Natural killer cell (primary cell): ENCODE data around the gene CRADD. TPM values are rescaled to one million over a fixed set of nuclear protein-coding genes. Genes with fewer than 3 reads are reported as not detected.

ENCODE experiments used
- ATAC-seq, 3 donors: fragments of 150-1000 bp in 2 of 3; fragments of 200-7000 bp in 1 of 3; cut with Tn5 transposase; 1 replicate in 1 of 3; 2 replicates in 2 of 3; pipeline ENCODE4 v1.10.0; 2021; ENCODE audit warnings: mild to moderate bottlenecking in 2 of 3, moderate library complexity in 2 of 3
- DNase-seq, 2 donors: peaks; one replicate each; pipeline versions ENCODE4 v3.0.0 to v3.0.0-alpha.2; 2013 to 2021; ENCODE audit warnings: mixed read lengths in 1 of 2
- H3K27ac ChIP-seq: one replicate; pipeline ENCODE4 v1.5.1; 2013; ENCODE audit warnings: mild to moderate bottlenecking, low read length
- H3K27me3 ChIP-seq: one replicate; pipeline ENCODE4 v1.6.1; 2013; ENCODE audit warnings: low read length; ENCODE audit not compliant: control insufficient read depth, insufficient read depth
- H3K36me3 ChIP-seq: one replicate; pipeline ENCODE4 v1.6.1; 2013; ENCODE audit warnings: low read length; ENCODE audit not compliant: control insufficient read depth, insufficient read depth
- H3K4me1 ChIP-seq: one replicate; pipeline ENCODE4 v1.6.1; 2013; ENCODE audit warnings: low read length; ENCODE audit not compliant: control insufficient read depth, insufficient read depth
- H3K4me3 ChIP-seq: one replicate; pipeline ENCODE4 v1.5.1; 2013; ENCODE audit warnings: low read length
- H3K9me3 ChIP-seq: one replicate; pipeline ENCODE4 v1.6.1; 2013; ENCODE audit warnings: low read length; ENCODE audit not compliant: control insufficient read depth, insufficient read depth
- H3K27ac Mint-ChIP-seq, 2 donors: one replicate each; pipeline ENCODE4 v1.8.0; 2022; ENCODE audit warnings: mild to moderate bottlenecking in 2 of 2, mixed read lengths in 2 of 2, moderate library complexity in 1 of 2
- H3K27me3 Mint-ChIP-seq, 2 donors: one replicate each; pipeline ENCODE4 v1.8.0; 2022; ENCODE audit warnings: low read depth in 2 of 2, mixed read lengths in 2 of 2
- H3K36me3 Mint-ChIP-seq: one replicate; pipeline ENCODE4 v1.8.0; 2022; ENCODE audit warnings: mixed read lengths
- H3K4me1 Mint-ChIP-seq, 2 donors: one replicate each; pipeline ENCODE4 v1.8.0; 2022; ENCODE audit warnings: mixed read lengths in 2 of 2
- H3K4me3 Mint-ChIP-seq: one replicate; pipeline ENCODE4 v1.8.0; 2022; ENCODE audit warnings: mild to moderate bottlenecking, moderate library complexity, mixed read lengths
- H3K9me3 Mint-ChIP-seq, 2 donors: one replicate each; pipeline ENCODE4 v1.8.0; 2022; ENCODE audit warnings: mixed read lengths in 2 of 2
- CTCF ChIP-seq: fragments of 200-600 bp; IDR thresholded peaks from one replicate; pipeline ENCODE4 v1.8.0; 2022; ENCODE audit warnings: antibody characterized with exemption
- WGBS: methylation state at CpG from one replicate; pipeline ENCODE4 v1.1.7; 2013; ENCODE audit warnings: missing lambda C conversion rate; ENCODE audit not compliant: insufficient coverage; 5-methylcytosine and 5-hydroxymethylcytosine counted together
- intact Hi-C: fragments of 100-400 bp; cut with micrococcal nuclease; formaldehyde crosslinking; loops from one replicate; pipeline ENCODE4 v1.14.2; 2022
- total RNA-seq, 4 donors: library from RNA; stranded (reverse); fragments of 120-200 nt in 1 of 4; gene quantifications; one replicate each; pipeline versions ENCODE4 v1.2.3 to v1.2.4, GENCODE V29; 2013 to 2022

The CRADD gene
- total RNA-seq, 3 donors from 2014 or later (not counting 1 experiment from before 2014, with no cell fraction given), result 19.1 to 27.5 (median 26.4) TPM

- Mint-ChIP-seq H3K4me3 (no peak overlapping the region), H3K36me3 (no peaks in the 10 kb centered on the region), H3K27ac (no peak overlapping the region), H3K27me3 (no peaks in the 10 kb centered on the region), H3K4me1 (peaks cover 43 to 44% of the 10 kb centered on the region in 2 donors), H3K9me3 (no peaks in the 10 kb centered on the region)
- no peaks in the 10 kb centered on the region for H3K9me3 ChIP-seq
- H3K4me1 ChIP-seq, result peaks cover 17% of the 10 kb centered on the region
- no peak for DNase-seq
- WGBS, result 100% methylated on average over 1 of the region's 4 CpGs
- intact Hi-C loops, result no loop called here
- H3K36me3 ChIP-seq, result no peaks in the 10 kb centered on the region
- no peak overlapping the region for H3K4me3 ChIP-seq
- ATAC-seq, result no peak
- no peak for TF ChIP-seq CTCF
- no peaks in the 10 kb centered on the region for H3K27me3 ChIP-seq
- no peak overlapping the region for H3K27ac ChIP-seq
Measured at GRCh38 chr12:93786656-93787397, 109.7 kb downstream of the CRADD start.

- ATAC-seq (no peak), DNase-seq (no peak)
- Histone ChIP-seq H3K4me1 (peaks cover 15% of the 10 kb centered on the region), H3K9me3 (no peaks in the 10 kb centered on the region), H3K27me3 (no peaks in the 10 kb centered on the region), H3K27ac (no peak overlapping the region), H3K4me3 (no peak overlapping the region), H3K36me3 (no peaks in the 10 kb centered on the region)
- WGBS, result 65% methylated on average over 3 of the region's 3 CpGs
- no peak overlapping the region for H3K4me3 Mint-ChIP-seq
- no peaks in the 10 kb centered on the region for H3K9me3 Mint-ChIP-seq
- peaks cover 42 to 43% of the 10 kb centered on the region in 2 donors for H3K4me1 Mint-ChIP-seq
- H3K27ac Mint-ChIP-seq, result no peak overlapping the region
- intact Hi-C loops, result no loop called here
- no peaks in the 10 kb centered on the region for H3K36me3 Mint-ChIP-seq
- no peaks in the 10 kb centered on the region for H3K27me3 Mint-ChIP-seq
- TF ChIP-seq CTCF, result no peak
Measured at GRCh38 chr12:93788853-93789252, 111.7 kb downstream of the CRADD start.

GRCh38 chr12:93789767-93790166, 112.6 kb downstream of the CRADD start:
- no peaks in the 10 kb centered on the region for H3K9me3 ChIP-seq
- H3K27ac ChIP-seq, result no peak overlapping the region
- peaks cover 33 to 35% of the 10 kb centered on the region in 2 donors for H3K4me1 Mint-ChIP-seq
- ATAC-seq, result no peak
- TF ChIP-seq CTCF, result no peak
- H3K27me3 ChIP-seq, result no peaks in the 10 kb centered on the region
- no peak overlapping the region for H3K4me3 Mint-ChIP-seq
- H3K27ac Mint-ChIP-seq, result no peak overlapping the region
- DNase-seq, result no peak
- peaks cover 7% of the 10 kb centered on the region for H3K4me1 ChIP-seq
- intact Hi-C loops, result no loop called here
- WGBS, result no CpG with 5 or more reads among the region's 1 CpG
- no peaks in the 10 kb centered on the region for H3K36me3 ChIP-seq
- H3K36me3 Mint-ChIP-seq, result no peaks in the 10 kb centered on the region
- no peaks in the 10 kb centered on the region for H3K27me3 Mint-ChIP-seq
- no peak overlapping the region for H3K4me3 ChIP-seq
- no peaks in the 10 kb centered on the region for H3K9me3 Mint-ChIP-seq
